GM18868 (cell line): ENCODE measurements around the gene CNTNAP2.

Experiments
- ATAC-seq: cut with Tn5 transposase; IDR thresholded peaks from one replicate; pipeline ENCODE4 v1.9.1; 2021; ENCODE audit warnings: mild to moderate bottlenecking, moderate library complexity; ENCODE audit not compliant: unreplicated experiment

Gene CNTNAP2

DNA sequence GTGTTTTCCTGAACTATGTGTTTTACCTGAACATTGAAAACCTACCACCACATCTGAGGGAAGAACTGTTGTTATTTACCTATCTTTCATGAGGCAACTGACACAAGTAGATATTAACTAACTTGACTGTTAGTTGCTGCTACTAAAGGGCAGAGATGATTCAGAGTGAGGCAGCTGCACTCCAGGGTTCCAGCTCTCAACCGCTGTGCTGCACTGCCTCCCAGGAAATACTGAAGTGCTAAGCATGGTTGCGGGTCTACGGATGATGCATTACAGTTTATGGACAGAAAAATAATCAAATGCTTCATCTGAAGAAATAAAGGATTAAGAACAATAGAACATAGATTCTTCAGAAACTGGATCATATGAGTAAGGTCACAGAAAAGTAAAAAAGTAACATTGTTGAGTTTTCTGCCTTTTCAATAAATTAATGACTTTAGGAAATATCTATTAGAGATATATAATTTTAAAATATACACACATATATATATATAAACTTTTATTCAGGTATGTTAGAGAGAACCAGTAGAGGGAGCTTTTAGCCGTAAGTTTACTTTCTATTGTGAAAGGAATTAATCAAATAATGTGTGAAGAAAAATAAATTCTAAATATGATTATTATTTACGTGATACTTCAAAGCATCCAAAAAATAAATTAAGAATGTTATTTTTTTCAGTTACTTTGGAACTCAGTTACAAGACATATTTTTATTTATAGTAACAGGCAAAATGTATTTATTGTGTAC, 620.0 kb downstream of the CNTNAP2 start:
- ATAC-seq, result no peak

DNA sequence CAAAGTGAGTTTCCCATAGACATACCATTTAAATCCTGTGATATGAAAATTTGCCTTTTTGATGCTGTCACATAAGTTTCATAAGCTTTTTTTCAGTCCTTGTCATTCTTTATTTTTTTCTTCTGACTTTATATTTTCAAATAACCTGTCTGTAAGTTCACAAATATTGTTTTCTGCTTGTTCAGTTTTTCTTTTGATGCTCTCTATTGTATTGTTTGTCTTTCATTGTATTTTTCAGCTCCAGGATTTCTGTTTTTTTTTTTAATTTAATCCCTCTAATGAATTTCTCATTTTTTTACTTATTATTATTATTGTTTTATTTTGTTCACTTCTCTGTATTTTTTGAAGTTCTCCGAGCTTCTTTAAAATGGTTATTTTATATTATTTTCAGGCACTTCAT, 623.4 kb downstream of the CNTNAP2 start:
- no peak for ATAC-seq

DNA sequence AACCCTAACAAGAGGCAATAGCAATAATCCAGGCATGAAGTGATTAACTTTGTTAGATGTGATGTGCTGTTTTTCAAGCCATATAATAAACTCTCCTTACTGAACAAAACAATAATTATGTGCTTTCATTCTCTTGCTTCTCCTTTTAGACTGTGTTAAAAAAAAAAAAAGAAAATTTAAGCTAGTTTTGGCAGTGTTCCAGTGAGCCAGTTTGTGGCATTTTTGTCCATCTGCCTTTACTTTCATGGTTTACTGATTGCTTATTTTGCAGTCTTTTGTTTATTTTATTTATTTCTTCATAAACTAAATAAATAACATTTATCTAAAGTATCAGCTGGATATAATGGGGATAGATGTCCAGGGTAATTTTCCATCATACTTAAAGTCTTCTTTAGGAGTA, 625.3 kb downstream of the CNTNAP2 start:
- ATAC-seq, result no peak

- ATAC-seq, result no peak
Measured at GRCh38 chr7:146754385-146754784, 637.8 kb downstream of the CNTNAP2 start.

DNA sequence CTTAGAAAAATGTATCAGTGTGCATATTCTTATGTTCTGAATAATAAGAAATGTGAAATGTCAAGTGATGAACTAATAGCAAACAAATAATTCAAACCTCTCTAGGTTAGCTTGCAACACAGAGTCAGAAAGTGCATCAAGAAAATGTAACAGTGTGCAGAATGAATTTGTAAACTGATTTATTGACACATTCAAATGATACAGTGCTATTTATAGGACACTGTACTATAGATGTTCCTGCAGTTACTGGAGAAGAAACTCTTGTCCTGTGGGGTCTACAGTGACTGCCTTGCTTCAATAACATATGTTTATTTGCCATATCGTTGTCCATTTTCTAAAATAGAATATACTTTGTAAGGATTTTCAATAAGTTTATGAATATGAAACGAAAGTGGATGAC, 639.0 kb downstream of the CNTNAP2 start:
- ATAC-seq, result no peak

GRCh38 chr7:146764458-146764857, 647.9 kb downstream of the CNTNAP2 start:
- ATAC-seq, result no peak

DNA sequence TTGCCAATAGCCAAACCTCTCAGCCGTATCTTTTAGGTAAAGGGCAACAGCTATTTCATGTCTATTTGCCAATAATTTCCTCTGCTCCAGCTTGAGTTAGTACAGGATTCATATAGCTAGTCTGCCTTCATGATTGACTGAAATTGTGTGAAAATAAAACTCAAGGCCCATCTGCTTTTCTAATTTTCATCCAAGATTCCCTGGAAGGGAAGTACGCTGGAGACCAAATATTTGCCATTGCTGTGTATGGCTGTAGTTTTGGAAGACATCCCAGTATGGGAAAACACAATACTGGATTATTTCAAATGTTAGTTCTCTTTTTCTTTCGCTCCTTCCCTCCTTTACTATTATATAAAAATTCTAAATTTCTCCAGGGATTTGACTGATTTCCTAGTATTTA, 652.4 kb downstream of the CNTNAP2 start:
- ATAC-seq, result no peak

GRCh38 chr7:146772601-146773000, 656.0 kb downstream of the CNTNAP2 start:
- ATAC-seq, result no peak

DNA sequence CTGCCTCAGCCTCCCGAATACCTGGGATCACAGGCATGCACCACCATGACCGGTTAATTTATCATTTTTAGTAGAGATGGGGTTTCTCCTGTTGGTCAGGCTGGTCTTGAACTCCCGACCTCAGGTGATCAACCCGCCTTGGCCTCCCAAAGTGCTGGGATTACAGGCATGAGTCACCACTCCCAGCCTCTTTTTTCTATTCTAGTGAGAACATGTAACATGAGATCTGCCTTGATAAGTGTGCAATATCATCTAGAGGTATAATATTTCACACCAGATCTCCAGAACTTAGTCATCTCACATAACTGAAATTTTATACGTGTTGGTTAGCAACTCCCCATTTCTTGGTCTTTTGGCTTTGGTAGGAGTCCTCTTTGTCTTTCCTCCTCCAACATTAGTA, 656.9 kb downstream of the CNTNAP2 start:
- no peak for ATAC-seq

GRCh38 chr7:146781352-146782116, 664.9 kb downstream of the CNTNAP2 start:
- no peak for ATAC-seq

DNA sequence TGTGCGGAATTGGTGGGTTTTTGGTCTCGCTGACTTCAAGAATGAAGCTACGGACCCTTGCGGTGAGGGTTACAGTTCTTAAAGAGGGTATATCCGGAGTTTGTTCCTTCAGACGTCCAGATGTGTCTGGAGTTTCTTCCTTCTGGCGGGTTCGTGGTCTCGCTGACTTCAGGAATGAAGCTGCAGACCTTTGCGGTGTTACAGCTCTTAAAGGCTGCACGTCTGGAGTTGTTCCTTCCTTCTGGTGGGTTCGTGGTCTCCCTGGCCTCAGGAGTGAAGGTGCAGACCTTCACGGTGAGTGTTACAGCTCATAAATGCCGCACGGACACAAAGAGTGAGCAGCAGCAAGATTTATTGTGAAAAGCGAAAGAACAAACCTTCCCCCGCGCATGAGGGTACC, 670.7 kb downstream of the CNTNAP2 start:
- no peak for ATAC-seq

GRCh38 chr7:146788008-146788407, 671.4 kb downstream of the CNTNAP2 start:
- no peak for ATAC-seq

- ATAC-seq, result no peak
Measured at GRCh38 chr7:146791344-146792285, 675.0 kb downstream of the CNTNAP2 start.

GRCh38 chr7:146804620-146805019, 688.0 kb downstream of the CNTNAP2 start:
- ATAC-seq, result no peak

- no peak for ATAC-seq
Measured at GRCh38 chr7:146805082-146805481, 688.5 kb downstream of the CNTNAP2 start.

GRCh38 chr7:146826329-146826728, 709.7 kb downstream of the CNTNAP2 start:
- ATAC-seq, result no peak

DNA sequence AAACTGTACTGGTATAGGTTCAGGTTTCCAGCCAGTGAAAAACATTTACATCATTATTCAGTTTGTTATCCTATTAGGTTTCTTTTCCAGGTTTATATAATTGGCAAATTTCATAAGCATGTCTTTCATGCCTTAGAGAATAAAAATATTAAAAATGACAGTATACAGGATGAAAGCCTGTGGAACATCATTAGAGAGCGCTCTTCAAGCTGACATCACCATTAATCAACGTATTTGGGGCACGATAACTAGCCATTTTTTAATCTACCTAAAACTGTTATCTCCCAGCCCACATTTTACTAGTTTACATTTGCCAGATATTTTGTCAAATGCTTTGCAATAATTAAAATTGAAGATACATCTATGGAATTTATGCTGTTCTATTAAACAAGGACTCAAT, 714.1 kb downstream of the CNTNAP2 start:
- ATAC-seq, result no peak

DNA sequence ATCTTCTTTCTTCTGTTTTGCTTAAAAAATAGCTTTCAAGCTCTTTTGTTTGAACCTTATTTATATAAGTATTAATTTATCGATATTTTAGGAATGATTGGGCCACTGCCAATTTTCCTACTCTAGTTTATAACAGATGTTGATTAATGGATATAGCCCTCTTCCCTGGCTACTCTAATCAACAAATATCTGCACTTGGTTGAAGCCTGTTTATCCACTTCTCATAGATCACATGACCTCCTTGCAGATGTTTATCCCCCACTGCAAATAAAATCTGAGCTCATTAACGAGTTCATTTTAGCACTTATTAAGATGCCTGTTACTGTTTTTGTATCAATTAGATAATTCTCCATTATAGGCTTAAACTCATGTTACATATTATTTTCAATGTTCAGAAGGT, 715.3 kb downstream of the CNTNAP2 start:
- ATAC-seq, result no peak

GRCh38 chr7:146844405-146844804, 727.8 kb downstream of the CNTNAP2 start:
- ATAC-seq, result no peak

DNA sequence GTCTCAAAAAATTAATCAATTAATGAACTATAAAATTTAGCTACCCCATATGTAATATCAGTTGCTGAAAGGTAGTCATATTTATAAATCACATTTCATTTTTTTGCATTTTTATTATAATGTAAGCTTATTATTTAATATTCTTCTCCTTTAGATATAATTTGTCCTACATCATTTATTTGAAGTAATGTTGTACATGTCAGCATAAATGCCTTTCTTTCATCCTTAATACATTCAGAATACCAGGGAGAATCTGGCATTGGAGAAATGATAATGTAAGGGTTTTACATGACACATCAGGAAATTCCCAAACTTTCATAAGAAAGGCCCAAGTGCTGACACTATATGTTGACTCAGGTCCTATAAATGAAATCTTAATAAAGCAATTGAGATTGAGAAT, 742.1 kb downstream of the CNTNAP2 start:
- ATAC-seq, result no peak

DNA sequence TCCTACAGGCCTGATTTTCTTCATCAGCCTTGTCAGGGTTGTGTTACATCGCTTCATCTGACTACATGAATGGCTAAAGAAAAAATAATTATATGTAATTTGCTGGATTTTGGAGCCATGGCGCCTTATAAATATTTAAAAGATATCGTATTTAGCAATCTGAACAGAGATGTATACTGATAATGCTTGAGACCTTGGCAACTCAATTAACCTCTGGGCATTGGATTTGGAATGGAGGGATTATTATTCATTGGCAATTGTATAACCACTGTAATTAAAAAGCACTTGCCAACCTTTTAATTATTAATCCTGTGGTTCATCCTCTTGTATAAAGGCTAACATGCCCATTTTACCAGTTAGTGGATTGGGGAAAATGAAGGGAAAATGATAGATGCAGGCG, 745.1 kb downstream of the CNTNAP2 start:
- ATAC-seq, result no peak
